KMS-11 (cell line): ENCODE data around the gene TBK1.

ENCODE experiments used
- H2AFZ ChIP-seq: fragments of 200-600 bp; sonication (generic); 2 replicates; pipeline ENCODE4 v1.6.1; 2016; ENCODE audit warnings: antibody characterized with exemption, mixed run types, low read depth
- H3K27ac ChIP-seq: fragments of 200-600 bp; sonication (generic); 2 replicates; pipeline ENCODE4 v1.6.1; 2016; ENCODE audit warnings: mild to moderate bottlenecking, mixed run types
- H3K27me3 ChIP-seq: fragments of 200-600 bp; sonication (generic); 2 replicates; pipeline ENCODE4 v1.6.1; 2017; ENCODE audit warnings: mild to moderate bottlenecking, low read depth, mixed run types, moderate library complexity; ENCODE audit not compliant: insufficient read depth
- H3K36me3 ChIP-seq: fragments of 200-600 bp; sonication (generic); 2 replicates; pipeline ENCODE4 v1.6.1; 2017; ENCODE audit warnings: mild to moderate bottlenecking, mixed run types; ENCODE audit not compliant: insufficient read depth
- H3K4me1 ChIP-seq: fragments of 200-600 bp; sonication (generic); 2 replicates; pipeline ENCODE4 v1.6.1; 2016; ENCODE audit warnings: mild to moderate bottlenecking, low read depth, mixed run types; ENCODE audit not compliant: poor library complexity, severe bottlenecking
- H3K4me2 ChIP-seq: fragments of 200-600 bp; sonication (generic); 2 replicates; pipeline ENCODE4 v1.7.0; 2016; ENCODE audit warnings: mild to moderate bottlenecking, mixed run types
- H3K4me3 ChIP-seq: fragments of 200-600 bp; sonication (generic); IDR thresholded peaks from 2 replicates; pipeline ENCODE4 v1.6.1; 2017; ENCODE audit warnings: low read depth, low read length, mixed read lengths; ENCODE audit not compliant: insufficient read depth
- H3K79me2 ChIP-seq: fragments of 200-600 bp; sonication (generic); 2 replicates; pipeline ENCODE4 v1.6.1; 2016; ENCODE audit warnings: low read depth, mixed run types; ENCODE audit not compliant: insufficient read depth
- H3K9ac ChIP-seq: fragments of 200-600 bp; sonication (generic); 2 replicates; pipeline ENCODE4 v1.6.1; 2016; ENCODE audit warnings: mild to moderate bottlenecking, mixed run types
- H4K20me1 ChIP-seq: fragments of 200-600 bp; sonication (generic); 2 replicates; pipeline ENCODE4 v1.6.1; 2016; ENCODE audit warnings: mild to moderate bottlenecking, mixed run types; ENCODE audit not compliant: insufficient read depth
- TF ChIP-seq, protein P1 (sequence below): fragments of 200-600 bp; sonication (generic); conservative IDR thresholded peaks from 2 replicates; pipeline ENCODE4 v1.6.1; 2017; ENCODE audit warnings: low read depth, mild to moderate bottlenecking, antibody characterized with exemption, low read length, moderate library complexity, mixed read lengths

Gene TBK1

DNA sequence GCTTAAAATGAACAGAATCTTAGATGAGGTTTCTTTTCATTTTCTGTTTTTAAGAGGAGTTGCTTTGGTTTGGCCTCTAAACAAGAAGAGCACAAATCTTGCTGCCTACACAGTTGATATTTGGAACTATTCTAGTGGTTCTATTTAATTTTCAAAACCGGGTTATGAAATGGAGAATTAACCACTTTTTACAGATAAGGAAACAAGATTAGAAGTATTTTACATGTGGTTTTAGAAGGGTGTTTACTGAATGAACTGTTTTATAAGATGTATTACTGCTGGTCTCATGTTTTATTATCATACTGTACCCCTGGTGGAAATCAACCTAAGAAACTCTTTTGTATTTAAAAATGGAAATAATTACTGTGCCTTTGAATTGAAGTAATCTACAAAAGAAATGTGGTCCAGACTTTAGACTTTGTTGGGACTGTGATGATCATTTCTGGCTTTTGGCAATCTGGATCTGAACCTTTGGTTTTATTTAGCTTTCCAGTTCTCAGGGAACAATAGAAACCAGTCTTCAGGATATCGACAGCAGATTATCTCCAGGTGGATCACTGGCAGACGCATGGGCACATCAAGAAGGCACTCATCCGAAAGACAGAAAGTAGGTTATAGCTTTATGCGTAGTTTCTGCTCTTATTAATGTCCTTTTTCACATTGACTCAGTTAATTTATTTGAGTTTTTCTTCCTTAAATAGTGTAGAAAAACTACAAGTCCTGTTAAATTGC lies 43.2 kb downstream of the TBK1 start:
- peaks cover 12% of the 10 kb centered on the region; the same call in 1 of the 2 replicates for H3K36me3 ChIP-seq
- H3K79me2 ChIP-seq = no peaks in the 10 kb centered on the region
- TF ChIP-seq, protein P1, sequence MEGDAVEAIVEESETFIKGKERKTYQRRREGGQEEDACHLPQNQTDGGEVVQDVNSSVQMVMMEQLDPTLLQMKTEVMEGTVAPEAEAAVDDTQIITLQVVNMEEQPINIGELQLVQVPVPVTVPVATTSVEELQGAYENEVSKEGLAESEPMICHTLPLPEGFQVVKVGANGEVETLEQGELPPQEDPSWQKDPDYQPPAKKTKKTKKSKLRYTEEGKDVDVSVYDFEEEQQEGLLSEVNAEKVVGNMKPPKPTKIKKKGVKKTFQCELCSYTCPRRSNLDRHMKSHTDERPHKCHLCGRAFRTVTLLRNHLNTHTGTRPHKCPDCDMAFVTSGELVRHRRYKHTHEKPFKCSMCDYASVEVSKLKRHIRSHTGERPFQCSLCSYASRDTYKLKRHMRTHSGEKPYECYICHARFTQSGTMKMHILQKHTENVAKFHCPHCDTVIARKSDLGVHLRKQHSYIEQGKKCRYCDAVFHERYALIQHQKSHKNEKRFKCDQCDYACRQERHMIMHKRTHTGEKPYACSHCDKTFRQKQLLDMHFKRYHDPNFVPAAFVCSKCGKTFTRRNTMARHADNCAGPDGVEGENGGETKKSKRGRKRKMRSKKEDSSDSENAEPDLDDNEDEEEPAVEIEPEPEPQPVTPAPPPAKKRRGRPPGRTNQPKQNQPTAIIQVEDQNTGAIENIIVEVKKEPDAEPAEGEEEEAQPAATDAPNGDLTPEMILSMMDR = no peak
- H3K4me2 ChIP-seq = no peak overlapping the region
- no peaks in the 10 kb centered on the region for H4K20me1 ChIP-seq
- no peak overlapping the region for H2AFZ ChIP-seq
- H3K9ac ChIP-seq = no peak overlapping the region
- no peak overlapping the region for H3K27ac ChIP-seq
- H3K4me1 ChIP-seq = no peaks in the 10 kb centered on the region
- H3K27me3 ChIP-seq = no peaks in the 10 kb centered on the region
- H3K4me3 ChIP-seq = no peak overlapping the region

DNA sequence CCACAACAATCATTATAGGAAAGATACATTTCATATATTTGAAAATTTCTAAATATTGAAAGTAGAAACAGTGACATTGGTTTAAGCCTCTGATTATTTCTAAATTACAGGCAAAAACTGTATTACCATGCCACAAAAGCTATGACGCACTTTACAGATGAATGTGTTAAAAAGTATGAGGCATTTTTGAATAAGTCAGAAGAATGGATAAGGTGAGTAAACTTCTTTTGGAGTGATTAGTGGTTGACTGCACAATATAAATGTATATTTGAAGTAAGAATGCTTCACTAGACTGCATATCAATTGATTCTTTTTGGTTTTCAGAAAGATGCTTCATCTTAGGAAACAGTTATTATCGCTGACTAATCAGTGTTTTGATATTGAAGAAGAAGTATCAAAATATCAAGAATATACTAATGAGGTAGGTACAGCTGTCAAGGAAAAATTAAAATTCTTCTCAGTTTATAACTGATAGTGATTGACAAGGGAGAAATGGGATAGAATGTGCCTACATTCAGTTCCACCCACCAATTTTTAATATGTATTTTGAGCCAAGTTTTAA lies 45.0 kb downstream of the TBK1 start:
- TF ChIP-seq, protein P1 = no peak
- no peak overlapping the region for H2AFZ ChIP-seq
- no peaks in the 10 kb centered on the region for H3K79me2 ChIP-seq
- H3K4me2 ChIP-seq = no peak overlapping the region
- no peaks in the 10 kb centered on the region for H3K27me3 ChIP-seq
- H3K27ac ChIP-seq = no peak overlapping the region
- peaks cover under 1% of the 10 kb centered on the region; the same call in 1 of the 2 replicates for H3K36me3 ChIP-seq
- H3K4me3 ChIP-seq = no peak overlapping the region
- no peaks in the 10 kb centered on the region for H4K20me1 ChIP-seq
- H3K9ac ChIP-seq = no peak overlapping the region
- H3K4me1 ChIP-seq = no peaks in the 10 kb centered on the region

DNA sequence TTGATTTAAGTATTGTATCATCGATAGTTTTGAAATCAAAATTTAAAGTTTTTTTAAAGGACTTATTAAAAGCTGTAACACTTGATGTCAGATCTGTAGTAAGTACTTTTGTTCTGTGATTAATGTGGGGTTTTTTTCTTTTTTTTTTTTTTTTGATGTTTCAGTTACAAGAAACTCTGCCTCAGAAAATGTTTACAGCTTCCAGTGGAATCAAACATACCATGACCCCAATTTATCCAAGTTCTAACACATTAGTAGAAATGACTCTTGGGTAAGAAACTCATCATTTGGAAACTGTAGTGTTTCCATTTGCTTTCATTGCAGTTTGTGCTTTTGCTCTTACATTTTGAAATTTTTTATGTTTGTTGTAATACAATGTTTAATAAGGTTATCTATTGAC lies 45.6 kb downstream of the TBK1 start:
- no peak overlapping the region for H3K27ac ChIP-seq
- no peak overlapping the region for H3K4me2 ChIP-seq
- no peak overlapping the region for H2AFZ ChIP-seq
- H4K20me1 ChIP-seq = no peaks in the 10 kb centered on the region
- H3K79me2 ChIP-seq = no peaks in the 10 kb centered on the region
- no peaks in the 10 kb centered on the region for H3K4me1 ChIP-seq
- H3K36me3 ChIP-seq = no peaks in the 10 kb centered on the region; the same call in 1 of the 2 replicates
- H3K27me3 ChIP-seq = no peaks in the 10 kb centered on the region
- H3K4me3 ChIP-seq = no peak overlapping the region
- H3K9ac ChIP-seq = no peak overlapping the region
- TF ChIP-seq, protein P1 = no peak

DNA sequence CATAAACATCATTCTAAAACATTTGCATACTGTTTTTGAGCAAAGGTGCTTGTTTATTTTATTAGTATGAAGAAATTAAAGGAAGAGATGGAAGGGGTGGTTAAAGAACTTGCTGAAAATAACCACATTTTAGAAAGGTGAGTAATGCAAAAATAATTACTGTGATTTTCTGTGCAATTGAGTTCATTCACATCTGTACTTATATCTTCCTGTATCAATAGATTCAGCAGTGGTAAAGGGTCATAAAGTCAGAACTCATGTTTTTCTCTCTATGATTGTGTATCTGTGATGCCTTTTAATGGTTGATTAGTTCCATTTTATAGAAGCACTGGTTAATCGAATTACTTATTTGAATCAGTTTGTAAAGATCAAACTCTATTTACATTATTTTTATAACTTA lies 46.0 kb downstream of the TBK1 start:
- Histone ChIP-seq H3K27ac (no peak overlapping the region), H2AFZ (no peak overlapping the region), H4K20me1 (no peaks in the 10 kb centered on the region), H3K79me2 (no peaks in the 10 kb centered on the region), H3K36me3 (no peaks in the 10 kb centered on the region; the same call in 1 of the 2 replicates), H3K4me1 (no peaks in the 10 kb centered on the region), H3K4me3 (no peak overlapping the region), H3K4me2 (no peak overlapping the region), H3K27me3 (no peaks in the 10 kb centered on the region), H3K9ac (no peak overlapping the region)
- TF ChIP-seq, protein P1 = no peak
